Stimulated activated CD4-positive, alpha-beta T cell treated with anti-CD3 and anti-CD28 coated beads, Interleukin-15, amount 100 ng/mL, for 48 hours (primary cell): ENCODE measurements around the gene ZNF587B.
"Not testable (repeated sequence)": the region's sequence is repeated elsewhere in the genome, so short reads cannot be mapped to it uniquely, and the experiment has no call there.

ENCODE experiments used
- DNase-seq, 2 donors: peaks; one replicate each; pipeline ENCODE4 v3.0.0-alpha.2; 2020; ENCODE audit warnings: low read depth in 2 of 2

The ZNF587B gene

GRCh38 chr19:57830071-57830602 lies at the start of gene ZNF587B:
Gene ZNF587B (plus strand): TSS chr19:57830299. CDS start chr19:57830529, 230 bp downstream.
- no peak for DNase-seq

GRCh38 chr19:57786286-57786685 lies 43.8 kb upstream of the ZNF587B start:
- DNase-seq = no peak

GRCh38 chr19:57786906-57787305 lies 43.2 kb upstream of the ZNF587B start:
- DNase-seq = no peak

GRCh38 chr19:57788114-57788692 lies 41.9 kb upstream of the ZNF587B start:
- no peak for DNase-seq

GRCh38 chr19:57789288-57789687 lies 40.8 kb upstream of the ZNF587B start:
- DNase-seq = no peak

GRCh38 chr19:57796580-57796979 lies 33.5 kb upstream of the ZNF587B start:
- not testable (repeated sequence) for DNase-seq

- no peak for DNase-seq
Observed at GRCh38 chr19:57800696-57801095, 29.4 kb upstream of the ZNF587B start.

- DNase-seq = no peak
Observed at GRCh38 chr19:57802269-57802668, 27.8 kb upstream of the ZNF587B start.

GRCh38 chr19:57803265-57803593 lies 26.9 kb upstream of the ZNF587B start:
- DNase-seq = no peak

GRCh38 chr19:57803594-57804325 lies 26.3 kb upstream of the ZNF587B start:
- DNase-seq = no peak

- DNase-seq = no peak
Observed at GRCh38 chr19:57807541-57807940, 22.6 kb upstream of the ZNF587B start.

- DNase-seq = not testable (repeated sequence)
Observed at GRCh38 chr19:57810410-57811295, 19.4 kb upstream of the ZNF587B start.

GRCh38 chr19:57812226-57812625 lies 17.9 kb upstream of the ZNF587B start:
- DNase-seq = no peak

GRCh38 chr19:57812975-57813820 lies 16.9 kb upstream of the ZNF587B start:
- DNase-seq = not testable (repeated sequence)

GRCh38 chr19:57813919-57814504 lies 16.1 kb upstream of the ZNF587B start:
- no peak for DNase-seq

GRCh38 chr19:57814505-57815246 lies 15.4 kb upstream of the ZNF587B start, which contains the start of gene ZNF552:
Gene ZNF552 (minus strand): TSS chr19:57814913. CDS start chr19:57814743, 170 bp downstream.
- DNase-seq = peak; percentile 54 to 59

- no peak for DNase-seq
Observed at GRCh38 chr19:57815247-57816075, 14.6 kb upstream of the ZNF587B start.

GRCh38 chr19:57816652-57817051 lies 13.4 kb upstream of the ZNF587B start:
- DNase-seq = no peak

- DNase-seq = no peak
Observed at GRCh38 chr19:57817976-57818375, 12.1 kb upstream of the ZNF587B start.
